Measurements from ENCODE around the gene KIAA0232.

DNA sequence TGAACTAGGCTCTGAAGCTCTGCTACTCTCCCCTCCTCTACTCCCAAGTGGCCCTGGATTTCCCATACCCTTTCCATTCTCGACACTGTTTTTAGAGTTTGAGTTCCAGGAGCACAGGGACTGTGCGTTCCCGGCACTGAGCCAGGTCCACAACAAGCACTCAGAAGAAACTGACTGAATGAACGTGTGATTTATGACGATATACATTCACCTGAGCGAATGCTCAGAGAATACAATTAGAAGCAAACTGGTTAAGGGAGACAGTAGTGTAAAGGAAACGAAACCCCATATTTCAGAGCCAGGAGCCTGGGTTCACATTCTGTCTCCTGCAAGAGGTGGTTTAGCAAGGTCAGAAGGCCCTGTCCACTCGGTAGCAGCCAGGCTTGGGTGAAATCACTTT, 1.4 kb upstream of the KIAA0232 start:
- TF ChIP-seq CTCF (IDR thresholded peaks at IDR 0.05): no peak
- TF ChIP-seq POLR2A (IDR thresholded peaks at IDR 0.05): no peak
